Panc1 (cell line): ENCODE results near the gene CLMP. TPM values are rescaled to one million over a fixed set of nuclear protein-coding genes. Genes with fewer than 3 reads are reported as not detected.

ENCODE experiments used
- ATAC-seq: fragments of 200-7000 bp; cut with Tn5 transposase; 2 replicates; pipeline ENCODE4 v1.9.1; 2020; ENCODE audit warnings: mild to moderate bottlenecking, moderate library complexity
- BruUV-seq: library from RNA; stranded (reverse); fragments of 400-500 nt; replicated peaks from 2 replicates; lab custom pipeline; 2021; lab: Mats Ljungman, UMichigan
- CTCF ChIA-PET: fragments of 300-600 bp; sonication (Branson Sonifier 250); formaldehyde crosslinking; loops from one replicate; lab custom pipeline; 2022; ENCODE audit warnings: antibody characterized with exemption; lab: Charles Lee
- POLR2A ChIA-PET: fragments of 300-600 bp; sonication (Branson Sonifier 250); formaldehyde crosslinking; loops from one replicate; lab custom pipeline; 2022; ENCODE audit warnings: antibody characterized with exemption; lab: Charles Lee
- DNase-seq: peaks from one replicate; pipeline ENCODE4 v3.0.0-alpha.2; 2010; ENCODE audit warnings: low read depth, low spot score
- H3K27ac ChIP-seq: 2 replicates; pipeline ENCODE4 v1.5.1; 2011; ENCODE audit warnings: mild to moderate bottlenecking, low read length, inconsistent platforms
- H3K27me3 ChIP-seq: fragments of 200-500 bp; sonication (Bioruptor generic); 2 replicates; pipeline ENCODE4 v1.6.0; 2014; ENCODE audit warnings: low read length, inconsistent platforms; ENCODE audit not compliant: control insufficient read depth, insufficient read depth
- H3K36me3 ChIP-seq: fragments of 200-500 bp; sonication (Bioruptor generic); 2 replicates; pipeline ENCODE4 v1.5.1; 2014; ENCODE audit warnings: inconsistent platforms, mild to moderate bottlenecking, low read length, moderate library complexity; ENCODE audit not compliant: control insufficient read depth, insufficient read depth
- H3K4me1 ChIP-seq: 2 replicates; pipeline ENCODE4 v1.5.1; 2011; ENCODE audit warnings: inconsistent platforms, mild to moderate bottlenecking, low read length, moderate library complexity; ENCODE audit not compliant: control insufficient read depth, insufficient read depth
- H3K4me3 ChIP-seq, 2 experiments: 2 replicates each; pipeline ENCODE4 v1.5.1; 2011 to 2012; ENCODE audit warnings: low read depth in 2 of 2, low read length in 2 of 2, mild to moderate bottlenecking in 2 of 2, inconsistent platforms in 1 of 2, moderate library complexity in 1 of 2
- H3K9me3 ChIP-seq: fragments of 200-500 bp; sonication (Bioruptor generic); 2 replicates; pipeline ENCODE4 v1.5.1; 2014; ENCODE audit warnings: low read depth, mild to moderate bottlenecking, inconsistent platforms, low read length, moderate library complexity; ENCODE audit not compliant: control insufficient read depth, insufficient read depth
- CTCF ChIP-seq: fragments of 450-650 bp; IDR thresholded peaks from 2 replicates; pipeline ENCODE4 v1.5.1; 2017; ENCODE audit warnings: mild to moderate bottlenecking
- POLR2AphosphoS5 ChIP-seq: IDR thresholded peaks from 2 replicates; pipeline ENCODE4 v1.6.1; 2012; ENCODE audit warnings: mild to moderate bottlenecking, low read depth, low read length, moderate library complexity
- SIN3A ChIP-seq: IDR thresholded peaks from 2 replicates; pipeline ENCODE4 v1.6.1; 2012; ENCODE audit warnings: low read depth, mild to moderate bottlenecking, low read length, moderate library complexity, borderline replicate concordance; ENCODE audit not compliant: insufficient read depth
- TCF7L2 ChIP-seq: IDR thresholded peaks from 2 replicates; pipeline ENCODE4 v1.6.1; 2011; ENCODE audit warnings: mild to moderate bottlenecking, low read depth, low read length, inconsistent platforms
- in situ Hi-C: cut with HindIII; loops from 2 replicates; pipeline ENCODE4 v1.10.0; 2016; ENCODE audit warnings: low sequenced_read_pairs, low pct_unique_long_range_greater_than_20kb
- intact Hi-C: fragments of 100-400 bp; cut with micrococcal nuclease; formaldehyde crosslinking; loops from one replicate; pipeline ENCODE4 v1.10.0; 2022; ENCODE audit not compliant: unreplicated experiment
- total RNA-seq: library from RNA; stranded (reverse); gene quantifications from one replicate; pipeline ENCODE4 v1.2.1, GENCODE V29; 2021; ENCODE audit not compliant: unreplicated experiment
- TF ChIP-seq, protein P1 (sequence below), 2 experiments: IDR thresholded peaks; 2 replicates each; pipeline ENCODE4 v1.6.1; 2011 to 2012; ENCODE audit warnings: low read depth in 2 of 2, control low read depth in 1 of 2, low read length in 1 of 2, mild to moderate bottlenecking in 1 of 2, moderate library complexity in 1 of 2; ENCODE audit not compliant: insufficient read depth in 1 of 2

CLMP gene
- total RNA-seq, 1 experiment from 2014 or later, result 1.5 TPM

GRCh38 chr11:123168241-123168640 lies 26.8 kb downstream of the CLMP start:
- H3K27ac ChIP-seq, result no peak overlapping the region
- H3K36me3 ChIP-seq, result no peaks in the 10 kb centered on the region
- DNase-seq (no peak), ATAC-seq (no peak)
- no TSS peak for BruUV-seq
- H3K4me3 ChIP-seq, result no peak overlapping the region
- no peaks in the 10 kb centered on the region for H3K9me3 ChIP-seq
- no peaks in the 10 kb centered on the region for H3K27me3 ChIP-seq
- no peaks in the 10 kb centered on the region for H3K4me1 ChIP-seq
- in situ Hi-C loops, result loop anchor here (5.0 kb wide), 1 partner anchor 74 kb away; no protein-coding TSS in a partner anchor
- CTCF ChIA-PET, result no interaction called here
- intact Hi-C loops, result no loop called here
- POLR2A ChIA-PET, result no interaction called here
- TF ChIP-seq POLR2AphosphoS5 (no peak), TCF7L2 (no peak), CTCF (no peak), SIN3A (no peak)
- TF ChIP-seq, protein P1, sequence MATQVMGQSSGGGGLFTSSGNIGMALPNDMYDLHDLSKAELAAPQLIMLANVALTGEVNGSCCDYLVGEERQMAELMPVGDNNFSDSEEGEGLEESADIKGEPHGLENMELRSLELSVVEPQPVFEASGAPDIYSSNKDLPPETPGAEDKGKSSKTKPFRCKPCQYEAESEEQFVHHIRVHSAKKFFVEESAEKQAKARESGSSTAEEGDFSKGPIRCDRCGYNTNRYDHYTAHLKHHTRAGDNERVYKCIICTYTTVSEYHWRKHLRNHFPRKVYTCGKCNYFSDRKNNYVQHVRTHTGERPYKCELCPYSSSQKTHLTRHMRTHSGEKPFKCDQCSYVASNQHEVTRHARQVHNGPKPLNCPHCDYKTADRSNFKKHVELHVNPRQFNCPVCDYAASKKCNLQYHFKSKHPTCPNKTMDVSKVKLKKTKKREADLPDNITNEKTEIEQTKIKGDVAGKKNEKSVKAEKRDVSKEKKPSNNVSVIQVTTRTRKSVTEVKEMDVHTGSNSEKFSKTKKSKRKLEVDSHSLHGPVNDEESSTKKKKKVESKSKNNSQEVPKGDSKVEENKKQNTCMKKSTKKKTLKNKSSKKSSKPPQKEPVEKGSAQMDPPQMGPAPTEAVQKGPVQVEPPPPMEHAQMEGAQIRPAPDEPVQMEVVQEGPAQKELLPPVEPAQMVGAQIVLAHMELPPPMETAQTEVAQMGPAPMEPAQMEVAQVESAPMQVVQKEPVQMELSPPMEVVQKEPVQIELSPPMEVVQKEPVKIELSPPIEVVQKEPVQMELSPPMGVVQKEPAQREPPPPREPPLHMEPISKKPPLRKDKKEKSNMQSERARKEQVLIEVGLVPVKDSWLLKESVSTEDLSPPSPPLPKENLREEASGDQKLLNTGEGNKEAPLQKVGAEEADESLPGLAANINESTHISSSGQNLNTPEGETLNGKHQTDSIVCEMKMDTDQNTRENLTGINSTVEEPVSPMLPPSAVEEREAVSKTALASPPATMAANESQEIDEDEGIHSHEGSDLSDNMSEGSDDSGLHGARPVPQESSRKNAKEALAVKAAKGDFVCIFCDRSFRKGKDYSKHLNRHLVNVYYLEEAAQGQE (IDR thresholded peaks at IDR 0.05; ENCODE audit: insufficient read depth in 1 of 2, low read depth in 2 of 2, low read length in 1 of 2), result no peak

- BruUV-seq, result no TSS peak
- no peak for DNase-seq
- CTCF ChIA-PET, result no interaction called here
- no peak overlapping the region for H3K27ac ChIP-seq
- no peaks in the 10 kb centered on the region for H3K36me3 ChIP-seq
- intact Hi-C loops (no loop called here), in situ Hi-C loops (loop anchor here (5.0 kb wide), 1 partner anchor 76 kb away; no protein-coding TSS in a partner anchor)
- POLR2A ChIA-PET, result no interaction called here
- no peak for TF ChIP-seq POLR2AphosphoS5
- TF ChIP-seq CTCF, result peak; percentile 82
- H3K9me3 ChIP-seq, result no peaks in the 10 kb centered on the region
- no peaks in the 10 kb centered on the region for H3K27me3 ChIP-seq
- no peak overlapping the region for H3K4me3 ChIP-seq
- peak; percentile 52 for ATAC-seq
- H3K4me1 ChIP-seq, result no peaks in the 10 kb centered on the region
These were observed 28.9 kb downstream of the CLMP start for GRCh38 chr11:123166071-123166559.
